GM15510 (cell line): ENCODE measurements around the gene UST.

ENCODE experiments used
- POLR2A ChIP-seq: IDR thresholded peaks from 3 replicates; pipeline ENCODE4 v1.6.1; 2011; ENCODE audit warnings: borderline replicate concordance; ENCODE audit not compliant: insufficient read length; ENCODE audit errors: extremely low read depth

UST gene

DNA sequence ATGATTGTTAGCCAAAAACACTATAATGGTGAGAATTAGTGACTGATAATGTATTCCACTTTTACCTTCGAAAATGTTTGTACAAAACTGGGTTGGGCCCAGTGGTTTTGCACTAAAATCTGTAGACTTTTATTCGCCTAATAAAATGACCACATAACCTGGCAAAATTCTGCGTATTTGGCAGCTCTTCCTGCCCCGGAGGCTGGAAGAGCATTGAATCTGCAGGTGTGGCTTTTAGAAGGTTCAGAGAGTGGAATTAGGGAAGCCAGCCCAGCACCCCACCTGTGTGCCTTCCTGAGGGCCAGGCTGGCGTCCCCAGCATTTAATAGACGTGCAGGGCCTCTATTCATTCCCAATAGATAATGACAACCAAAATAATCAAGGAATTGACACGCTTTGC lies 256.7 kb downstream of the UST start:
- no peak for TF ChIP-seq POLR2A

DNA sequence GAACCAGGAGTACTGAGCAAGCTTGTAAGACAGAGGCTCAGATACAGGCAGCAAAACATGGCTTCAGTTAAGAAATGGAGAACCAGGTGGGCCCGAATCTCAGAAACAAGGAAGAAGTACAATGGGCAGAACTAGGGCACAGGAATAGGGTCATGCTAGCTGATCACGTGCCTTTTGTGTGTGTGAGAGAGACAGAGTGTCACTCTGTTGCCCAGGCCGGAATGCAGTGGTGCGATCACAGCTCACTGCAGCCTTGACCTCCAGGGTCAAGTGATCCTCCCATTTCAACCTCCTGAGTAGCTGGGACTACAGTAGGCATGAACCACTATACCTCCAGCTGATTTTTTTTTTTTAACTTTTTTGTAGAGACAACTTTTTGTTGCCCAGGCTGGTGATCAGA lies 257.8 kb downstream of the UST start:
- no peak for TF ChIP-seq POLR2A

DNA sequence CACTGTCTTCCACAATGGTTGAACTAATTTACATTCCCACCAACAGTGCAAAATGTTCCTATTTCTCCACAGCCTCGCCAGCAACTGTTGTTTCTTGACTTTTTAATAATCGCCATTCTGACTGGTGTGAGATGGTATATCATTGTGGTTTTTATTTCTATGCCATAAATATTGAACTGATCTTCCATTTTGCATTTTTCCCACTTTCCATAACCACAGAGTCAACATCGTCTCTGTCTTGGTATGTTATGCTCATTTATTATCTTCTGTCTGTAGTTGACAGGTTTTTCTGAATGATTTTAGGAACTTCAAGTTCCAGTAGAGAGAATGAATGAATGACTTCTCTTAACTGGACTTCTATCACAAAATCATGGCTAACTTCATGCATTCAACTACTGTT lies 259.8 kb downstream of the UST start:
- no peak for TF ChIP-seq POLR2A

DNA sequence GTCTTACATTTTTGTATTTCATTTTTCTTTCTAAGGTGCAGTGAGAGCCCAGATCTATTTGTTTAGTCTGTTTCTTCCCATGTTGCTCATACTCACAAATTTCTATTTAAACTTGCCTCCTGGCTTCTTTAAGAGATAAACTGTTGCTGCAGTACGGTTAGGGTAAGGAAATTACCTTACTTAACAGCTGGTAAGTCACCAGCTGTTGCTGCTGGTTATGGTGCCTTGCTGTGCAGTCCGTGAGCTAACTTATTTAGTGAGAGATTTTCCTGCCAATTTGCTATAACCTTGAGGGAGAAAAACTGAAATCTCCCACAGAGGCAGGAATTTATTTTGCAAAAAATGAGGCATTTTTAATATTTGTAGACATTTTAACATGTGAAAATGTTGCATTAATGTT lies 261.0 kb downstream of the UST start:
- no peak for TF ChIP-seq POLR2A

DNA sequence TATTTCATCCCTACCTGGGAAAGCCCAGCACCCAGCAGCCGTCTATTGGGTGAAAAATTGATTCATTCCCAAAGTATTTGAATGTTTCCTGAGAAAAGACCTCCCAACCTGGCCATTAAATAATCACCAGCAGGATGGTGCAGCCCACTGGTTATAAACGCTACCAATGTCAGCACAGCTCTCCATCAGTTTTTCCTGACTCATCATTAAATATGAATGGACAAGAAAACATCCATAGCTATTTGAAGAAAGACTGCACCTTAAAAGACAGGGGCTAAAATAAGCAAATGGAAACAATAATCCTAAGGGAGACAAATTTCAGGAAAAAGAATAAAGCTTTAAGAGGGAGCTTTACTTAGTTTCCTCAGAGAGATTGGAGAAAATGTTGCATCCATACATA lies 261.9 kb downstream of the UST start:
- no peak for TF ChIP-seq POLR2A

DNA sequence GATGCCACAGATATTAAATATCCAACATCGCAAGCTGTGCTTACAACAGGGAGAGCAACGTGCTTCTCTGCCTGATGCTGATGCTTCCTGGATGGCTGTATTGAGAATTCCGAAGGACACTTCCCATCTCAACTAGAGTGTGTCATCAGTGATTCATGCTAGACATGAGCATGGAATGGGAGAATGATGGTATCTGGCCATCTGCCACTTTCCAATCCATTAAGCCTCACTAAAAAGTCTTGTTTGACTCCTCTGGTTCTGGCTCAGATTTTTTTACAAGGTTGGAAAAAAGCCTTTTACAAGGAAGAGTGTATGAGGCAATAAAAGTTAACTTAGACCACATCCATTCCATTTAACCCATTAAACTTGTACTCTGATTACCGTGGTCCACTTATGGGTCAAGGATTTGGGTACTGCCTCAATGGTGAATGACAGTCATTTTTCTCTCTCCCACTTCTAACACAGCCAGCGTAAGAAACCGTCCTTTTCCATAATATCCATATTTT lies 265.3 kb downstream of the UST start:
- no peak for TF ChIP-seq POLR2A

DNA sequence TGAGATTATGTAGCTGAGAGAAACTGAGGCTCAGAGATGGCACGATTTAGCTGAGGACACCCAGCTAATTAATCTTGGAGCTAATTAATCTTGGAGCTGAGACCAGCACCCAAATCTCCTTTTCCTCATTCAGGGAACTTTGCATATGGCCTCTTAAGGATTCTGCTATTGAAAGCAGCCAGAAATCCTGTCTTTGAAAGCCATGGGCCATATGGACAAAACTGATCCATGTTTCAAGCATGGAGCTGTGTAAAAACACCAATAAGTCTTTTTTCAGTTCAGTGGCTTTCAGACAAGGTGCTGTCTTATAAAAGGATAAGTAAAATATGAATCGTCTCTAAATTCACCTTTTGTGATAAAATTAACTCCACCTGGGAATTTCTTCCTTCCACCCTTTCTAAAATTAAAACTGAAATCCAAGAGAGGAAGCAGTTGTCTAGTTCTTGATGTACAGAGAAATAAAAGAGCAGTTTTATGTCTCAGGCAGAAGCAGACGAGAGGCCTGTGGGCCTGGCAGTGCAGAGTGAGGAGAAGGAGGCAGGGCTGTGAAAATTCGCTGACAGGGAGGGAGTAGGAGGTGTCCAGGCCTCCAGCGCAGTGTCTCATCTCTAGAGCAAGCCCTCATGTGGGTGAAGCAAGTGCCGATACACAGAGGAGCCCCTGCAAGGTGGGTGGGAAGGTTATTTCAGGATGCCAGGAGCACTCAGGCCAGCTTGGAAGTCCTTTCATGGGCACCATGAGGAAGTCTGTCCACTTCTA lies 266.9 kb downstream of the UST start:
- TF ChIP-seq POLR2A, result no peak

DNA sequence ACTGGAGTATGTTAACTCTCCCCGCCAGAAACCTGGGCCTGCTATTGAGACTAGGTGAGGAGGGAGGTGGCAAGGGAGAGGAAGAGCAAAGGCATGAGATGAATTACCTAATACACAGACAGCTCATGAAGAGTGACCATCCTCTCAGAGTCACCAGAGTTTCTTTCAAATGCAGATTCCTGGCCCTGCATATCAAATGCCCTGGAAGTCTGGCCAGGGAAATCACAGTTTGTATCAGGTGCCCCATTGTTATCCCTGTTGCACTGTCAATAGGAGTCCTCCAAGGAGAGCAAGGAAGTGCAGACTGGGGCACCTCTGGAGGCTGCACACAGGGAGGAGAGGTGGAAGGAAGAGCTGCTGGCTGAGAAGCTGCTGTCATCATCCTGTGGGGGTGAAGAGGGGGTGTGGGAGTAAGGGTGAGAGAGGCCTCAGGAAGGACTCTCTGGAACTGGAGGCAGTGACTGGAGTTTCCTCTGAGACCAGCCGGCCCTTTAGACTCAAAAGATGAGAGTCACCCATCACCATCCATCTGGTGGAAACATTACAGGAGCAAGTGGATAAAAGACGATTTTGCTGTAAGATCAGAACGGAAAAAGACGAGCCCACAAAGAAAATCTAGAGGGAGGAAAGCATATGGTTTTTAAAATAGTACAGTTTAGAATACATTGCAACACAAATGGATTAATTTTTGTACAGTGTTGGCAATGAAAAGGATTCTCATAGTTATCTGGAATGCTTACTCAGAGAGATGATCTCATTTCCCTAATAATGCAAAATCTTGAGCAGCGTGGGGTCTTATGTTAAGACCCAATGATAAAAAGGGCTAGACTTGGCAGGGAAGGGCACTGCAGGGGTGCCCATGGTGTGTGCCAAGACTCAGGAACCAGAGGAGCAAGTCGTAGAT lies 268.1 kb downstream of the UST start:
- no peak for TF ChIP-seq POLR2A

DNA sequence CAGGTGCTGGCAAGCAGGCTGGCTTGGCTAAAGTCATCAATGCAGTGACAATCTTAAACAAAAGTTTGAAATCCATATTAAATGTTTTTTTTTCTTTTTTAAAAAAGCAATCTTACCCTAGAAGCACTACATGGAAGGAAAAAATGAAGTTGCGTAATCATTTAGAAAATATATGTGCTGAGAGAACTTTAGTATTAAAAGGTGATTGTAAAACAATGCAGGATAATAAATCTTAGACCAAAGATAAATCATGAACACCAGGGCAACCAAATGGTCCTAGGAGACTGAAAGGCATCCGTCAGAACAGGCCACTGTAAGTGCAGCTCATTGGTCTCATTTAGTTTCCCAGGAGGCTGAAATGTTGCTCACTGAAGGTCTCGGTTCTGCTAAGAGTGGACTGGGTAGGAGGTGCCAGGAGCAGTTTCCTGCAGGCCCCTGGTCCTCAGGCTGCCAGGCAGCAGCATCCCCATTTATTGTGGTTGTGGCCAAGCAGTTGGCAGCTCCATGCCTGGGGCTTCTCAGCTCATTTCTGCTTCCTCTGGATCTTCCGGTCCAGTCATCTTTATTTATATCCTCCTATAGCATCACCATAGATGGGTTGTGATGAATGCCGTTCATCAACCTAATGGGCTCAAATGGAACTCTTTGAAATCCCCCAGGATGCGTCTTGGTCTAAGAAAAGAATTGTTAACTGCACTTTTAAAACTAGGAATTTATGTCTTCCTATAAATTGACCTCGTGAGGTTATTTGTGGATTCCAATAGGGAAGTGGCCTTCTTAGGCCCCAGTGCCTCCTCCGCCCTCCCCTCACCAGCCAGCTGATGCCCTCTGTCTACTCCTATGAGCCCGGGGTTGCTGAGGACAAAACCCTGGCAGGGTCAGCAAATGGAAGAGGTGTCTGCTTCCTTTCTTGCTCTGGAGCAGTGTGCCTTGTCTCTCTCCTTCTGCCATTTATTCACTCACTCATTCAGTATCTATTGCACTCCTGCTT lies 269.0 kb downstream of the UST start:
- TF ChIP-seq POLR2A, result no peak

DNA sequence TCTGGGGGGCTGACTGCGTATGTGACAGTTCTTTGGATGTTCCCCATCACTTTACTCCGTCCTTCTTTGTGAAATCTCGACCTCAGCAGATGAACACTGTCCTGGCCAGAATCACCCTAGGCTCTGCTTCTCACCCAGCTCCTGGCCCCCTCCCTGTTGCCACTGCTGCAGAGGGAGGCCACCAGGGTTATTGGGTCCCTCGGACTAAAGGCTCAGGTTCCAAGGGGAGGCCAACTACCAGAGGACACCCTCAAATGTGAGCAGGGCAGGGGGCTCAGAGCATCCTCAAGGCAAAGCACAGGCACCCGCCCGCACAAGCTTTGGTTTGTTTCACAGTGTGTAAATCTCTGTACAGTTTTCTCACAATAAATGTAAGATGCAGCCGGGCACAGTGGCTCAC lies 269.9 kb downstream of the UST start:
- no peak for TF ChIP-seq POLR2A

DNA sequence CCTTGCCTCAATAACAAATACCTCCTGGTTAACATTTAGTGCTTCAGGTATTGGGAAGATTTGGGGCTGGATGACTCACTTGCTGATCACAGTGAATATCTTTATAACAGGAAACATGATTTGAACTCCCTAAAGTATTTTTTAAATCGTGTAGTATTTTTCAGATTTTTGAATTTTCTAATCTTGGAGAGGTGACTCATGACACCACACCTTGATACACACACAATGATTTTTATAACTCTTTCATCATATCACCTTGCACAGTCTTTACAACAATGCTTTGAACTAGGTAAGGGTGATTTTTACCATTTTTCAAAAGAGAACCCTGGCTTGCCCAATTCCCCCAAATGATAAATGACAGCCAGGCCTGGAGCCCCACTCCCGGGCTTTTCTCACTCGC lies 273.5 kb downstream of the UST start:
- TF ChIP-seq POLR2A, result no peak

DNA sequence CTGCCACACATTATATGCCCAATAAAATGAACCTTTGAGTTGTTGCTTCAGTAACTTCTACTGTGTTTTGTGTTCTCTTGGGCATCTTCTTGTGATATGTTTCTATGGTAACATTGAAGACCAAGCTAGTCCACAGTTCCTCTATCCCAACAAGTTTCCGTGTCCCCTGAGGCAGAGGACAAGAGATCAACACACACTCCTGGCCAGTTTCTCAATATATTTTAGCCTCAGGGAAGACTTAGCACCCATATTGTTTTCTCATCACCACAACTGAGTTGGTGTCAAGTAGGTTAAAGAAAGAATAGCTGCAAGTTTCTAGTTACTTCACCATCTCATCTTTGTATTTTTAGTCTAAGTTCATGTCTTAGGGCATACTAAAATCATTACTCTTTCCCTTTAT lies 277.5 kb downstream of the UST start:
- TF ChIP-seq POLR2A, result no peak

DNA sequence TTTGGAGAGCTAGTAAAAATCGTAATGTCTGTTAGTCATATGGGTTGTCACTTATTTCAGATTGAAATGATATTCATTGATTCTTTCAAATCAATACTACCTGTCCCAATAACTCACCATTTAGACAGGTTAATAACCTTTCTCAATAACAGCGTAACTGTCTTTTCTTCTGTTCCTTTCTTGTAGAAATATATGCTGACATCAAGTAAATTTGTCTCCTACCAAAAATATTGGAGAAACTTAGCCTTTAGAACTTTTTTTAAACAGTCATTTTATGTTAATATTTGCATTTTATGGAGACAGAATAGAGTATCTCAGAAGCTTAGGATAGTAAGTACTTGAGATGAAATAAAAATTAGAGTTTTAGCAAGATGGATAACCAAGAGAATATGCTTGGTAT lies 278.2 kb downstream of the UST start:
- TF ChIP-seq POLR2A, result no peak

DNA sequence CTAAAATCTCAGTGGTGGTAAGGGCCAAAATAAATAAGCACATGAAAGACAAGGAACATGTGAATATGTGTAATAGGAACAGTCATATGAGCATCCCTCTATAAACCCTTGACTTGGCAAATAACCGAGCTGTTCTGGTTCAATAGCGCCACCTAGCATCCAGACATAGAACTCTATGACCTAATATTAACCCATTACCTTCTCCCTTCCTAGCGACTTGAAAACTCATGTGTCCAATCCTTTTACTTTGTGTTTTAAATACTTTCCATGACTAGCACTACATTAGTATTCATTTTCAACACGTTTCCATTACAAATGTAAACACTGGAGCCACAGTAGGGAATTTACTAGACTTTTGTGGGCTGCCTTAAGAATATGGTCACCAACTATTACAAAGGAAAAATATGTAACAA lies 279.7 kb downstream of the UST start:
- TF ChIP-seq POLR2A, result no peak

DNA sequence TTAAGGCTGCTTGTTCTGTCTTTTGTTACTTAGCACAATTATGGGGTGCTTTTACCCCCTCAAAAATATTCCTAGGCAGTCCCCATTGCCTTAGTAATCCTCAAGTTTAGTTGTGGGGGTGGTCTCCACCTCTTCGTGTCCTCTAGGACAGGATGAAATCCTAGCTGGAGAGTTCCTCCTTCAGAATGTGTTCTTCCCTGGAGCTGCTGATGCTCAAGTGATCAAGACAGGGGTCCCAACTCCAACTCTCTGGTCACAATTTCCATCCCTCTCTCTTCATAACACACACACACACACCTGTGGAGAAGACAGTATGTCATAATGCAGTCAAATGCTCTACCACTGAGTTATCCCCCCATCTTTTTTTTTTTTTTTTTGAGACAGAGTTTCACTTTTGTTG lies 280.7 kb downstream of the UST start:
- TF ChIP-seq POLR2A, result no peak

DNA sequence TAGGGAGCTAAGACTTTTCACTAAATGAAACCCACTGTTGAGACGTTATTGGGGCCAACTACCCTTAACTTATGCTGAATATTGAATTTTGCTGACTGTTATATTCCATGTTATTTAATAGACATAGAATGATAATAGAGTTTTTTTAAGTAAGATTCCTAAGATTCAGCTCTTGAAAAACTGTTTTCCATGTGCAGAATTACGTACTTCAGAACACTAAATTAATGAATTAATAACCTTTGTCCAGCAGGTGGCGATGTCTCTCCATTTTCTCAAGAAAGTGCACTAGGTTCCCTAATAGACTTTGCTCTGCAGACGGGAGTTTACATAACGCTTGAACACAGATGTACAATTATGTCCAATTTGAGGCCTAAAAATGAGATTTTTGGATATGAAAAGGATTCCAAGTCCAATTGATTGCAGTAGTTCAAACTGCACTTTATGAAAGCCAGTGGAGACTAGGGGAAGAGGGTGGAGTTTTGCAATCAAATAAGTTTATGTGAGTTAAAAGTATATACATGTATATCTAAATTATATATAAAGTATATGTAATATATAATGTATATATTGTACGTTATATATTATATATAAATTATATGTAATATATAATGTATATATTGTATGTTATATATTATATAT lies 282.1 kb downstream of the UST start:
- no peak for TF ChIP-seq POLR2A
